Astrocyte of the cerebellum (primary cell): ENCODE measurements around the gene NOTCH2.

Experiments
- DNase-seq: peaks from one replicate; pipeline ENCODE4 v3.0.0-alpha.2; 2011; ENCODE audit warnings: low read depth
- H3K4me3 ChIP-seq: 2 replicates; pipeline ENCODE4 v1.5.1; 2011; ENCODE audit warnings: mild to moderate bottlenecking, low read depth, low read length, moderate library complexity
- in situ Hi-C: cut with HindIII; loops from 2 replicates; pipeline ENCODE4 v1.10.0; 2017; ENCODE audit warnings: low sequenced_read_pairs
- TF ChIP-seq, protein P1 (sequence below): IDR thresholded peaks from 2 replicates; pipeline ENCODE4 v1.5.1; 2012; ENCODE audit warnings: low read length, low read depth, moderate library complexity, mild to moderate bottlenecking; ENCODE audit errors: missing control alignments

NOTCH2 gene

DNA sequence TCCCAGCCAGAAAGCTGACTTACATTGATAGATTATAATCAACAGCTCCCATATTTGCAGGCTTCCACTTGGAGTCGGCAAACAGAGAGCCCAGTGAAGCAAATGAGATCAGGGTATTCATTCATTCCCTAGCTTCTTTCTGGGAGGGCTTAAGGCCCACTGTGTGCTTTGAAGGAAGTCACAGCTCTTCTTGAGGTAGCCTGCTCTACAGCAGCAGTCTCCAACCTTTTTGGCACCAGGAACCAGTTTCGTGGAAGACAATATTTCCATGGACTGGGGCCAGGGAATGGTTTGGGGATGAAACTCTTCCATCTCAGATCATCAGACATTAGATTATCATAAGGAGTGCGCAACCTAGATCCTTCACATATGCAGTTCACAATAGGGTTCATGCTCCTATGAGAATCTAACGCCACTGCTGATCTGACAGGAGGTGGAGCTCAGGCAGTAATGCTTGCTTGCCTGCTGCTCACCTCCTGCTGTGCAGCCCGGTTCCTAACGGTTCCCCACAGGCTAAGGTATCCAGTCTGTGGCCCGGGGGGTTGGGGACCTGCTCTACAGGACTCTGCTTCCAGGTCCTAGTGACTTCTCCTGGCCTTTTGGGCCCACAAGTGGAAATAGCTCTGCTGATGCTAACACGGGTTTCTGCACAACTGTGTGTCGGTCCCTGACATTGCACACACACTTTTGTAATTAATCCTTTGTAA is 159.4 kb downstream of the NOTCH2 start:
- in situ Hi-C loops, result no loop called here
- H3K4me3 ChIP-seq, result no peak overlapping the region

DNA sequence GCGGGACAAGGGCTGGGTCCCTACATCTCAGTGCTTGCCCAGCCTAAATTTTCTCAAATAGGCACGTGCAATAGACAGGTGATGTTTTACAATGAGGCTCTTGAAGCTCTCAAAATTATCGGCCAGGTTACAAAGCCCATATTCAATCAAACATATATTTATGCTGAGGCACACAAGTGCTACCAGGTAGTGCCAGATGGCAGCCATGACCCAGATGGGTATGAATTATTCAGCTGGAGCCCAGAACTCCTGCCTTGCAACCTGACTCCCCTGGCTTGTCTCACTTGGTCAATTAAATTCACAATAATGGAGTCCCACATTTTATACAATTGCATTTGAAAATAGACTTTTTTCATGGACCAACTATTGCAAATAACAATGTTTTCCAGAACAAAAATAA is 160.8 kb downstream of the NOTCH2 start:
- in situ Hi-C loops, result no loop called here
- DNase-seq, result no peak
- TF ChIP-seq, protein P1, sequence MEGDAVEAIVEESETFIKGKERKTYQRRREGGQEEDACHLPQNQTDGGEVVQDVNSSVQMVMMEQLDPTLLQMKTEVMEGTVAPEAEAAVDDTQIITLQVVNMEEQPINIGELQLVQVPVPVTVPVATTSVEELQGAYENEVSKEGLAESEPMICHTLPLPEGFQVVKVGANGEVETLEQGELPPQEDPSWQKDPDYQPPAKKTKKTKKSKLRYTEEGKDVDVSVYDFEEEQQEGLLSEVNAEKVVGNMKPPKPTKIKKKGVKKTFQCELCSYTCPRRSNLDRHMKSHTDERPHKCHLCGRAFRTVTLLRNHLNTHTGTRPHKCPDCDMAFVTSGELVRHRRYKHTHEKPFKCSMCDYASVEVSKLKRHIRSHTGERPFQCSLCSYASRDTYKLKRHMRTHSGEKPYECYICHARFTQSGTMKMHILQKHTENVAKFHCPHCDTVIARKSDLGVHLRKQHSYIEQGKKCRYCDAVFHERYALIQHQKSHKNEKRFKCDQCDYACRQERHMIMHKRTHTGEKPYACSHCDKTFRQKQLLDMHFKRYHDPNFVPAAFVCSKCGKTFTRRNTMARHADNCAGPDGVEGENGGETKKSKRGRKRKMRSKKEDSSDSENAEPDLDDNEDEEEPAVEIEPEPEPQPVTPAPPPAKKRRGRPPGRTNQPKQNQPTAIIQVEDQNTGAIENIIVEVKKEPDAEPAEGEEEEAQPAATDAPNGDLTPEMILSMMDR, result no peak
- H3K4me3 ChIP-seq, result no peak overlapping the region

More for the DNA sequence above, 159.4 kb downstream of the NOTCH2 start:
- DNase-seq, result no peak
- TF ChIP-seq, protein P1, result no peak

DNA sequence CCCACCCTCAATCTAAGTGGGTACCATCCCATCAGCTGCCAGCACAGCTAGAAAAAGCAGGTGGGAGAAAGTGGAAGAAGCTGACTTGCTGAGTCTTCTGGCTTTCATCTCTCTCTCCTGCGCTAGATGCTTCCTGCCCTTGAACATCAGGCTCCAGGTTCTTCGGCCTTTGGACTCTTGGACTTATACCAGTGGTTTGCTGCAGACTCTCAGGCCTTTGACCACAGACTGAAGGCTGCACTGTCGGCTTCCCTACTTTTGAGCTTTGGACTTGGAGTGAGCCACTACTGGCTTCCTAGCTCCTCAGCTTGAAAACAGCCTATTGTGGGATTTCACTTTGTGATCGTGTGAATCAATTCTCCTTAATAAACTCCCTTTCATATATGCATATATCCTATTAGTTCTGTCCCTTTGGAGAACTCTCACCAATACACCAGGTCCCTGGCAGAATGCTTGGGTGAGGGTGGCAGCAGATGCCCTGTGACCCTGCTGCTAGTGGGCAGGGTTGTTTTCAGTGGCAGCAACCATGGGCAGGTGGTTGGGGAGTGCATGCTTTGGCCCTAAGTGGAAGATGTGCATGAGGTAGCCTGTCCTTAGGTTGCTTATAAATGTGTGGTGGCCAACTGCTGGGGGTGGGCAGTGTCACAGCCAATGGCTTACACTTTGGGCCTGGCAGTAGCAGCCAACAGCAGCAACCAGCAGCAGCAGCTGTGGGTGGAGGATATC is 162.4 kb downstream of the NOTCH2 start:
- TF ChIP-seq, protein P1, result no peak
- H3K4me3 ChIP-seq, result no peak overlapping the region
- DNase-seq, result no peak
- in situ Hi-C loops, result no loop called here

DNA sequence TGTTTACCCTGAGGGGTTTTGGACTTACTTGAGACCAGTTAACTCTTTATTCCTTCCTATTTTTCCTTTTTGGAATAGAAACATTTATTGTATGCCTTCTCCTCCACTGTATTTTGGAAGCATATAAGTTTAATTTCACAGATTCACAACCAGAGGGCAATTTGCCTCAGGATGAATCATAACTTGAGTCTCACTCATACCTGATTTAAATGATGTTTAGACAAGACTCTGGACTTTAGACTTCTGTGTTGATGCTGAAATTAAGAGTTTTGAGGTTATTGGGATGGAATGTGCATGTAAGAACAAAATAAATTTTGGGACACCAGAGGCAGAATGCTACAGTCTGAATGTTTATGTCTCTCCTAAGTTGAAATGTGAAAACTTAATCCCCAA is 166.0 kb downstream of the NOTCH2 start:
- DNase-seq, result no peak
- TF ChIP-seq, protein P1, result no peak
- no peak overlapping the region for H3K4me3 ChIP-seq
- in situ Hi-C loops, result no loop called here

DNA sequence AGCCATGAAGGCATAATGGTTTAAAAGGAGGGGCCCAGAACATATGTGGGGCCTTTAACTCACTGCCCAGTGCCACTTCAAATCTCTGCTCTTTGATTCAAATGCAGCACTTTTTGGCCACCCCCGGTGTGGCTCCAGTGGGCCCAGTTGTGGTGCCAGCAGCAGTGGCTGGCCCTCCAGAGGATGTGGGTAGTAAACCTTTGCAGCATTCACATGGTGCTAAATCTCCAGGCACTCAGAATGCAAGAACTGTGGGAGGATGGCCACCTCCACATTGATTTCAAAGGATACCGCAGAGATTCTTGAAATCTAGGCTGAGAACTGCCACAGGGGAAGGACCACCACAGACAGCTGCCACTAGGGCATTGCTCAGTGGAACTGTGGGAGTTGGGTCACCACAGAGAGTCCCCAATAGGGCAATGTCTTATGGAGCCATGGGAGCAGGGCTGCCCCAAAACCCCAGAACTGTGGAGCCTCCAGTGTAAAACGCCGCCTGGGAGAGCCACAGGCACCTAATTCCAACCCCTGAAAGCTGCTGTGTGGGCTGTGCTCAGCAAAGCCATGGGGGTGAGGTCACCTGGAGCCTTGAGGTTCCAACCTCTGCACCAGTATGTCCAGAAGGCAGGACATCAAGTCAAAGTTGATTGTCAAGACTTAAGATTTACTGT is 166.6 kb downstream of the NOTCH2 start:
- TF ChIP-seq, protein P1, result no peak
- no peak overlapping the region for H3K4me3 ChIP-seq
- in situ Hi-C loops, result no loop called here
- DNase-seq, result no peak

DNA sequence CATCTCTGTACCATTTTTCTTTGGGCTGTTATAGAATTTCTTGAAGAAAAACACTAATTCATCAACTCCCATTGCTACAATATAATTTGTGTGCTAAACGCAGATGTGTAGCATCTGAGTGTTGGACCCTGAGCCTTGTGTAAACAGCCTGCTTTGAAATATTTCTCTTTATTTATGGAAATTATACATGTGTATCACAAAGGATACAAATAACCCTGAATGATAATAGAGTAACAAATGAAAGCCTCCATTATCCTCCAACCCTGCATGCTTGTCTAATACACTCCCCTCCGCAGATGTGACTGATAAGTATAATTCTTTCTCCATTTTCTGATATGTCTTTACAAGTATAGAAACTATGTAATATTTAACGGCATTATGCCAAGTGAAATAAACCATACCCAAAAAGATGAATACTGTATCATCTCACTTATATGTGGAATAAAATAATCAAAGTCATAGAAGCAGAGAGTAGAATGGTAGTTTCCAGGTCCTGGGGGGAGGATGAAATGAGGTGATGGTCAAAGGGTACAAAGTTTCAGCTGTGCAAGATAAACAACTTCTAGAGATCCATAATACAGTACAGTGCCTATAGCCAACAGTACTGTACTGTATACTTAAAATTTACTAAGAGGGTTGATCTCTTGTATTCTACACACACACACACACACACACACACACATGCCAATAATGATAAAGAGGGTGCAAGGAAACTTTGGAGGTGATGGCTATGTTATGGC is 170.3 kb downstream of the NOTCH2 start:
- H3K4me3 ChIP-seq, result no peak overlapping the region
- TF ChIP-seq, protein P1, result no peak
- in situ Hi-C loops, result no loop called here
- no peak for DNase-seq
